ENCODE data around the gene NPM3. TPM values are rescaled to one million over a fixed set of nuclear protein-coding genes. Genes with fewer than 3 reads are reported as not detected.
A peak's percentile ranks its signal among the peaks of the same experiment; 100 is the strongest.

NPM3 gene
- total RNA-seq, 1 experiment from 2014 or later: 260 TPM

- TF ChIP-seq ZBTB21 (CRISPR knock-in tag; IDR thresholded peaks at IDR 0.05; ENCODE audit: borderline replicate concordance) (peak; percentile 53; the same call in 1 of the 2 replicates), ZNF423 (CRISPR knock-in tag; IDR thresholded peaks at IDR 0.05) (no peak), PRRX2 (CRISPR knock-in tag; IDR thresholded peaks at IDR 0.05) (no peak), AR (CRISPR knock-in tag; IDR thresholded peaks at IDR 0.05) (peak; percentile 68; the same call in 1 of the 2 replicates), ZBTB43 (CRISPR knock-in tag; IDR thresholded peaks at IDR 0.05) (peak; percentile 92), ZNF512 (CRISPR knock-in tag; IDR thresholded peaks at IDR 0.05; ENCODE audit: borderline replicate concordance) (no peak), FOXP4 (CRISPR knock-in tag; IDR thresholded peaks at IDR 0.05) (no peak), ATF3 (CRISPR knock-in tag; conservative IDR thresholded peaks at IDR 0.05) (0 out of 2 replicates have a peak, but pooled peaks have one; percentile 31), STAT6 (CRISPR knock-in tag; conservative IDR thresholded peaks at IDR 0.05; ENCODE audit: low read depth) (no peak), ATF1 (CRISPR knock-in tag; IDR thresholded peaks at IDR 0.05) (no peak), NFATC4 (CRISPR knock-in tag; IDR thresholded peaks at IDR 0.05) (peak; percentile 21; the same call in 1 of the 2 replicates), ZNF396 (CRISPR knock-in tag; IDR thresholded peaks at IDR 0.05; ENCODE audit: borderline replicate concordance) (no peak), ZNF416 (CRISPR knock-in tag; IDR thresholded peaks at IDR 0.05) (no peak), RORB (CRISPR knock-in tag; IDR thresholded peaks at IDR 0.05) (no peak), SMAD4 (CRISPR knock-in tag; IDR thresholded peaks at IDR 0.05) (no peak), ZSCAN18 (CRISPR knock-in tag; IDR thresholded peaks at IDR 0.05) (no peak), JUN (CRISPR knock-in tag; IDR thresholded peaks at IDR 0.05) (no peak), ZNF219 (CRISPR knock-in tag; IDR thresholded peaks at IDR 0.05; ENCODE audit: borderline replicate concordance) (no peak), IRF1 (CRISPR knock-in tag; IDR thresholded peaks at IDR 0.05) (no peak), MLX (CRISPR knock-in tag; IDR thresholded peaks at IDR 0.05) (no peak), CREM (CRISPR knock-in tag; IDR thresholded peaks at IDR 0.05) (peak; percentile 44; the same call in 1 of the 2 replicates), SMAD3 (CRISPR knock-in tag; IDR thresholded peaks at IDR 0.05; ENCODE audit: borderline replicate concordance) (peak; percentile 16; the same call in 1 of the 2 replicates)
These were observed 35.0 kb upstream of the NPM3 start, which contains the start of gene OGA (continued) for GRCh38 chr10:101818119-101818871.
